ENCODE data around the gene CTTN. TPM values are rescaled to one million over a fixed set of nuclear protein-coding genes. Genes with fewer than 3 reads are reported as not detected.

Gene CTTN
- total RNA-seq, 1 donor from 2014 or later: 227 TPM

DNA sequence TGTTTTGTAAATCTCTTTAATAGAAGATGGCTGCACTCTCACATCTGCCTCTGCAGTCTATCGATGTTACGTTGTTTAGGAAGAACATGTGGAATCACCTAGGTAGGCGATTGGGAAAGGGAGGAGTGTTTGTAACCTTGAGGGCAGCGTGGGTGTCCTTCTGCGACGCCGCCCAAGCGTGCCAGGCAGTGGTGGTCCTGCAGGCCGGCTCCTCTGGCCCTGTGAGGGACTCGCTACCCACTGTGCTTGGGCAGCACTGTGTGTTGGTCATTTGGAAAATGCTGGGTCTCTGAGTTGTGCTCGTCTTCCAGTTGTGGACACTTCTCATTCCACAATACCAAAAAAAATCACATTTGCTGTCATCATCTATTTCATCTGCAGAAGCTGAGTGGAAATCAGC is 29.1 kb downstream of the CTTN start:
- H3K27ac ChIP-seq: no peak overlapping the region
- H3K36me3 ChIP-seq: peaks cover 0 to 71% of the 10 kb centered on the region in 2 donors
- no peaks in the 10 kb centered on the region for H3K9me3 ChIP-seq
- intact Hi-C loops (cut with DNase I): no loop called here
- H3K4me3 ChIP-seq: no peak overlapping the region
- no peak for DNase-seq (ENCODE audit: extremely low spot score in 2 of 2)
- H3K4me1 ChIP-seq: no peaks in the 10 kb centered on the region
- H3K27me3 ChIP-seq: no peaks in the 10 kb centered on the region
- no peak for TF ChIP-seq POLR2A (IDR thresholded peaks at IDR 0.05)
- no peak for TF ChIP-seq POLR2AphosphoS5 (IDR thresholded peaks at IDR 0.05; ENCODE audit: insufficient read depth in 1 of 2, low read depth in 1 of 2)
- no peak for TF ChIP-seq CTCF (IDR thresholded peaks at IDR 0.05)

GRCh38 chr11:70428701-70429427 is 30.5 kb downstream of the CTTN start:
- peaks cover 0 to 74% of the 10 kb centered on the region in 2 donors for H3K36me3 ChIP-seq
- TF ChIP-seq POLR2A (IDR thresholded peaks at IDR 0.05): no peak
- no peak for TF ChIP-seq POLR2AphosphoS5 (IDR thresholded peaks at IDR 0.05; ENCODE audit: insufficient read depth in 1 of 2, low read depth in 1 of 2)
- no peak for TF ChIP-seq CTCF (IDR thresholded peaks at IDR 0.05)
- H3K4me3 ChIP-seq: no peak overlapping the region
- no peaks in the 10 kb centered on the region for H3K9me3 ChIP-seq
- DNase-seq (ENCODE audit: extremely low spot score in 2 of 2): no peak
- H3K4me1 ChIP-seq: no peaks in the 10 kb centered on the region
- intact Hi-C loops (cut with DNase I): no loop called here
- no peak overlapping the region for H3K27ac ChIP-seq
- no peaks in the 10 kb centered on the region for H3K27me3 ChIP-seq

DNA sequence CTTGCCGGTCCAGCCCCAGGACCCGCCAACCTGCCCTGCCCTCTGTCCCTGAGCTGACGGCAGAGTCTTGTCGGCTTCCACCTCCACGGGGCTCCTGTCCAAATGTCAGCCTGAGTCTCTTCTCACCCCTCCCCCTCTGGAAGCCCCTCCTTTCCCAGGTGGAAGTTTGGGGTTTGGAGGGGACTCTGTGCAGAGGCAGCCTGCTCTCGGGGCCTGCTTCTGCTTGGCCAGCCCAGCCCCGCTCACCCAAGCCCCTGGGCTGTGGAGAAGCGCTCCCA is 31.0 kb downstream of the CTTN start:
- no peaks in the 10 kb centered on the region for H3K27me3 ChIP-seq
- H3K27ac ChIP-seq: no peak overlapping the region
- H3K36me3 ChIP-seq: peaks cover 0 to 77% of the 10 kb centered on the region in 2 donors
- intact Hi-C loops (cut with DNase I): no loop called here
- TF ChIP-seq CTCF (IDR thresholded peaks at IDR 0.05): no peak
- no peak for TF ChIP-seq POLR2A (IDR thresholded peaks at IDR 0.05)
- TF ChIP-seq POLR2AphosphoS5 (IDR thresholded peaks at IDR 0.05; ENCODE audit: insufficient read depth in 1 of 2, low read depth in 1 of 2): no peak
- H3K4me3 ChIP-seq: no peak overlapping the region
- H3K4me1 ChIP-seq: no peaks in the 10 kb centered on the region
- DNase-seq (ENCODE audit: extremely low spot score in 2 of 2): no peak
- no peaks in the 10 kb centered on the region for H3K9me3 ChIP-seq

GRCh38 chr11:70429724-70430521 is 31.6 kb downstream of the CTTN start:
- H3K27ac ChIP-seq: no peak overlapping the region
- H3K9me3 ChIP-seq: no peaks in the 10 kb centered on the region
- TF ChIP-seq CTCF (IDR thresholded peaks at IDR 0.05) (no peak), POLR2A (IDR thresholded peaks at IDR 0.05) (no peak), POLR2AphosphoS5 (IDR thresholded peaks at IDR 0.05; ENCODE audit: insufficient read depth in 1 of 2, low read depth in 1 of 2) (no peak)
- no peaks in the 10 kb centered on the region for H3K4me1 ChIP-seq
- intact Hi-C loops (cut with DNase I): no loop called here
- no peaks in the 10 kb centered on the region for H3K27me3 ChIP-seq
- no peak for DNase-seq (ENCODE audit: extremely low spot score in 2 of 2)
- H3K4me3 ChIP-seq: no peak overlapping the region
- H3K36me3 ChIP-seq: peaks cover 0 to 83% of the 10 kb centered on the region in 2 donors
